K562 (cell line): Measurements from ENCODE around the gene AKT1S1. TPM values are rescaled to one million over a fixed set of nuclear protein-coding genes. Genes with fewer than 3 reads are reported as not detected.
A peak's percentile ranks its signal among the peaks of the same experiment; 100 is the strongest.

Experiments
- AFF4 ChIP-seq: sonication (generic); formaldehyde crosslinking; IDR thresholded peaks from 2 replicates; pipeline ENCODE4 v1.8.0; 2023; ENCODE audit warnings: mild to moderate bottlenecking, missing genetic modification reagents
- CREBBP ChIP-seq: IDR thresholded peaks from one replicate; pipeline ENCODE4 v1.6.1; 2012; ENCODE audit warnings: low read depth, mild to moderate bottlenecking, control low read depth, inconsistent platforms, low read length
- HDAC8 ChIP-seq: fragments of 450-650 bp; IDR thresholded peaks from 2 replicates; pipeline ENCODE4 v1.6.1; 2016; ENCODE audit warnings: mild to moderate bottlenecking, missing genetic modification characterization, moderate library complexity, missing compliant biosample characterization
- HNRNPH1 ChIP-seq: fragments of 200-400 bp; formaldehyde crosslinking; optimal IDR thresholded peaks from 2 replicates; pipeline ENCODE3; 2017; ENCODE audit warnings: low read depth, mild to moderate bottlenecking, low read length, moderate library complexity
- JUND ChIP-seq, 2 experiments: IDR thresholded peaks; 2 replicates in 1 of 2; 3 replicates in 1 of 2; pipeline ENCODE4 v1.6.1; 2011; ENCODE audit warnings: borderline replicate concordance in 2 of 2, low read depth in 2 of 2, low read length in 2 of 2, improper control_type of control experiment in 1 of 2, missing biosample characterization in 1 of 2, missing genetic modification characterization in 1 of 2, missing genetic modification reagents in 1 of 2
- MITF ChIP-seq: IDR thresholded peaks from 2 replicates; pipeline ENCODE4 v1.6.1; 2014; ENCODE audit warnings: antibody characterized with exemption
- MTF1 ChIP-seq: fragments of 250-450 bp; sonication (Bioruptor Pico); IDR thresholded peaks from 2 replicates; pipeline ENCODE4 v1.9.0; 2021; ENCODE audit warnings: moderate library complexity, mild to moderate bottlenecking, inconsistent platforms, borderline replicate concordance
- MYNN ChIP-seq, 2 experiments: sonication (generic); formaldehyde crosslinking in 1 of 2; IDR thresholded peaks; 2 replicates each; pipeline versions ENCODE4 v1.5.0 to v1.6.1; 2016 to 2020; ENCODE audit warnings: antibody characterized with exemption in 1 of 2, missing genetic modification reagents in 1 of 2
- POLR2G ChIP-seq: fragments of 200-400 bp; formaldehyde crosslinking; IDR thresholded peaks from 2 replicates; pipeline ENCODE4 v1.6.1; 2017; ENCODE audit warnings: low read depth, mild to moderate bottlenecking, antibody characterized with exemption, low read length, moderate library complexity
- POLR2H ChIP-seq: IDR thresholded peaks from 2 replicates; pipeline ENCODE4 v1.6.1; 2016; ENCODE audit warnings: missing genetic modification characterization, low read depth, mild to moderate bottlenecking, control low read depth, missing compliant biosample characterization, moderate library complexity
- RBM25 ChIP-seq: fragments of 200-400 bp; formaldehyde crosslinking; IDR thresholded peaks from 2 replicates; pipeline ENCODE4 v1.6.1; 2018; ENCODE audit warnings: low read length, low read depth, moderate library complexity; ENCODE audit not compliant: severe bottlenecking
- RBM34 ChIP-seq: fragments of 200-400 bp; formaldehyde crosslinking; IDR thresholded peaks from 2 replicates; pipeline ENCODE4 v1.6.1; 2018; ENCODE audit warnings: low read length, borderline replicate concordance; ENCODE audit not compliant: insufficient read depth
- SLC30A9 ChIP-seq: fragments of 250-450 bp; sonication (Bioruptor Pico); IDR thresholded peaks from 2 replicates; pipeline ENCODE4 v1.8.0; 2022; ENCODE audit warnings: mild to moderate bottlenecking, moderate library complexity
- SMARCA5 ChIP-seq: fragments of 450-650 bp; IDR thresholded peaks from 2 replicates; pipeline ENCODE4 v1.6.1; 2016
- SREBF1 ChIP-seq: fragments of 150-350 bp; IDR thresholded peaks from 2 replicates; pipeline ENCODE4 v1.6.1; 2014; ENCODE audit warnings: antibody characterized with exemption, low read depth, low read length, borderline replicate concordance
- TCF7L2 ChIP-seq: fragments of 150-350 bp; IDR thresholded peaks from 2 replicates; pipeline ENCODE4 v1.6.1; 2016; ENCODE audit warnings: low read depth, mild to moderate bottlenecking, low read length, moderate library complexity
- ZNF174 ChIP-seq: fragments of 250-450 bp; sonication (Bioruptor Pico); IDR thresholded peaks from 2 replicates; pipeline ENCODE4 v1.4.0; 2020; ENCODE audit warnings: mild to moderate bottlenecking
- ZNF436 ChIP-seq: fragments of 250-450, 450-650 bp; sonication (Bioruptor Pico); formaldehyde crosslinking; IDR thresholded peaks from 2 replicates; pipeline ENCODE4 v1.7.0; 2020; ENCODE audit warnings: mild to moderate bottlenecking
- ZNF699 ChIP-seq: fragments of 250-450 bp; sonication (Bioruptor Pico); IDR thresholded peaks from 2 replicates; pipeline ENCODE4 v1.8.0; 2021; ENCODE audit warnings: mild to moderate bottlenecking, moderate library complexity; ENCODE audit not compliant: insufficient replicate concordance
- polyA plus RNA-seq, 8 experiments: library from polyadenylated mRNA; depleted of rRNA in 4 of 8; stranded (reverse) in 5 of 8; unstranded in 3 of 8; fragments of >200 nt; fragmentation: Nextera tagmentation in 2 of 8; fragmentation: Illumina TruSeq in 1 of 8; extraction: Ambion mirVana in 2 of 8; extraction: Trizol in 1 of 8; gene quantifications; 2 replicates each; pipeline versions ENCODE4 v1.2.1 to v1.2.3, GENCODE V29; 2011 to 2014; ENCODE audit warnings: inconsistent platforms in 1 of 8, missing spikeins in 1 of 8
- total RNA-seq, 7 experiments: library from RNA; depleted of rRNA in 6 of 7; stranded (reverse); fragments of >200 nt in 6 of 7; fragmentation: Illumina TruSeq in 2 of 7; extraction: Trizol in 2 of 7; gene quantifications; 2 replicates each; pipeline versions ENCODE4 v1.2.1 to v1.2.3, GENCODE V29; 2011 to 2021; ENCODE audit warnings: low replicate concordance in 1 of 7
- TF ChIP-seq, protein P1 (sequence below): fragments of 450-650 bp; formaldehyde crosslinking; IDR thresholded peaks from 2 replicates; pipeline ENCODE4 v1.4.0; 2020; ENCODE audit warnings: mild to moderate bottlenecking, mixed read lengths

AKT1S1 gene
- total and polyA plus RNA-seq, 9 of the 15 experiments (the other 6 are each of a cell fraction or from before 2014, with no cell fraction given): 1.2 to 50.3 (median 17.1) TPM

DNA sequence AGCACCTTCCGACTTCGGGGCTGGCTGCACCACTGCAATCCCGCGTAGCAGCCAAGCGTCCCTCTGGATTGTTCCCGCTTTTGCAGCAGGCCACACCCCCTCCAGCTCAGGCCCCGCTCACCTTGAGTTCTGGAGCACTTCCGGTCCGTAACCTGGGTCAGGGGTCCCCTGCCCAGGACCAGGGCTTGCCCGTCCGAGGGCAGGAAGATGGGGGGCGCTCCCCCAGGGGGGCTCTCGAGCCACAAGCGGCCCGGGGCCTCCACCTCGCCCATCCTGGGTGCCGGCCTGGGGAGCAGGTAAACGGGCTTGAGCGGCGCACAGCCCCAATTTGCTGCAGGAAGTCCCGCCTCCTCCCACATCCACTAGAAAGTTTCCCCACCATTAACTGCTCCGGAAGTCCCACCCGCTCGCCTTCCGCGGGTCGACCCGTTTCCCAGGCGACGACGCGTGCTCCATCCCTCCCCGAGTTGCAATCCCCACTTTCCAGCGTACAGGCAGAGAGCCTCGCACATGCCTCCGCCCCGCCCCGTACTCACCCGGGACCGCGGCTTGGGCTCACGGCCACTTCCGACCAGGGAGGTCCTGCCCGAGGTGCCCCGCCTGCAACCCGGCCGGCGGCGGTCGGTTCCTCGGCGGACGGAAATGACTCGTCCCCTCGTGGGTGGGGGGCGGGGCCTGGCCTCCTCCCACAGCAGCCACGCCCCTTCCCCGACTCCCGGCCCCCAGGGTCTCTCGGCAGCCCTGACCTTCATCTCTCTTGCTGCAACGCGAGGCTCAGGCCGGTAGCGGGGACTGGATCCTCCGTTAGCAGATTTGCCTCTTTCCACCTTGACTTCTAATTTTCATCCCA is 10.0 kb downstream of the AKT1S1 start, which contains the start of gene PNKP (continued):
- TF ChIP-seq, protein P1, sequence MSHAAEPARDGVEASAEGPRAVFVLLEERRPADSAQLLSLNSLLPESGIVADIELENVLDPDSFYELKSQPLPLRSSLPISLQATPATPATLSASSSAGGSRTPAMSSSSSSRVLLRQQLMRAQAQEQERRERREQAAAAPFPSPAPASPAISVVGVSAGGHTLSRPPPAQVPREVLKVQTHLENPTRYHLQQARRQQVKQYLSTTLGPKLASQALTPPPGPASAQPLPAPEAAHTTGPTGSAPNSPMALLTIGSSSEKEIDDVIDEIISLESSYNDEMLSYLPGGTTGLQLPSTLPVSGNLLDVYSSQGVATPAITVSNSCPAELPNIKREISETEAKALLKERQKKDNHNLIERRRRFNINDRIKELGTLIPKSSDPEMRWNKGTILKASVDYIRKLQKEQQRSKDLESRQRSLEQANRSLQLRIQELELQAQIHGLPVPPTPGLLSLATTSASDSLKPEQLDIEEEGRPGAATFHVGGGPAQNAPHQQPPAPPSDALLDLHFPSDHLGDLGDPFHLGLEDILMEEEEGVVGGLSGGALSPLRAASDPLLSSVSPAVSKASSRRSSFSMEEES (CRISPR knock-in tag): no peak
- no peak for TF ChIP-seq ZNF699
- no peak for TF ChIP-seq AFF4 (CRISPR knock-in tag)
- peak; percentile 51; the same call in 1 of the 2 replicates for TF ChIP-seq MITF
- peak; percentile 52; the same call in 1 of the 2 replicates for TF ChIP-seq POLR2H (tag)
- no peak for TF ChIP-seq SLC30A9 (CRISPR knock-in tag)
- peak; percentile 43; the same call in 1 of the 2 replicates for TF ChIP-seq JUND (IDR thresholded peaks at IDR 0.05; ENCODE audit: borderline replicate concordance, low read depth, low read length)
- TF ChIP-seq JUND (tag; IDR thresholded peaks at IDR 0.05; ENCODE audit: borderline replicate concordance, low read depth, low read length): no peak; the same call in 2 of the 3 replicates
- peak; percentile 95 for TF ChIP-seq POLR2G
- TF ChIP-seq MYNN (IDR thresholded peaks at IDR 0.05): no peak
- no peak for TF ChIP-seq MYNN (CRISPR knock-in tag; IDR thresholded peaks at IDR 0.05)
- TF ChIP-seq HDAC8 (tag): no peak
- TF ChIP-seq ZNF436 (CRISPR knock-in tag): no peak
- TF ChIP-seq CREBBP: no peak
- TF ChIP-seq HNRNPH1: no peak
- no peak for TF ChIP-seq ZNF174 (CRISPR knock-in tag)
- TF ChIP-seq RBM34: no peak
- no peak for TF ChIP-seq TCF7L2
- no peak for TF ChIP-seq SREBF1
- no peak for TF ChIP-seq SMARCA5
- TF ChIP-seq MTF1: no peak
- TF ChIP-seq RBM25: no peak
